Activated CD8-positive, alpha-beta memory T cell treated with anti-CD3 and anti-CD28 coated beads, Interleukin-2, amount 50 U/mL, for 48 hours (primary cell): Measurements from ENCODE around the gene LSR.
A peak's percentile ranks its signal among the peaks of the same experiment; 100 is the strongest.

Source experiments
- DNase-seq: peaks from one replicate; pipeline ENCODE4 v3.0.0-alpha.2; 2020

Gene LSR, protein sequence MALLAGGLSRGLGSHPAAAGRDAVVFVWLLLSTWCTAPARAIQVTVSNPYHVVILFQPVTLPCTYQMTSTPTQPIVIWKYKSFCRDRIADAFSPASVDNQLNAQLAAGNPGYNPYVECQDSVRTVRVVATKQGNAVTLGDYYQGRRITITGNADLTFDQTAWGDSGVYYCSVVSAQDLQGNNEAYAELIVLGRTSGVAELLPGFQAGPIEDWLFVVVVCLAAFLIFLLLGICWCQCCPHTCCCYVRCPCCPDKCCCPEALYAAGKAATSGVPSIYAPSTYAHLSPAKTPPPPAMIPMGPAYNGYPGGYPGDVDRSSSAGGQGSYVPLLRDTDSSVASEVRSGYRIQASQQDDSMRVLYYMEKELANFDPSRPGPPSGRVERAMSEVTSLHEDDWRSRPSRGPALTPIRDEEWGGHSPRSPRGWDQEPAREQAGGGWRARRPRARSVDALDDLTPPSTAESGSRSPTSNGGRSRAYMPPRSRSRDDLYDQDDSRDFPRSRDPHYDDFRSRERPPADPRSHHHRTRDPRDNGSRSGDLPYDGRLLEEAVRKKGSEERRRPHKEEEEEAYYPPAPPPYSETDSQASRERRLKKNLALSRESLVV

DNA sequence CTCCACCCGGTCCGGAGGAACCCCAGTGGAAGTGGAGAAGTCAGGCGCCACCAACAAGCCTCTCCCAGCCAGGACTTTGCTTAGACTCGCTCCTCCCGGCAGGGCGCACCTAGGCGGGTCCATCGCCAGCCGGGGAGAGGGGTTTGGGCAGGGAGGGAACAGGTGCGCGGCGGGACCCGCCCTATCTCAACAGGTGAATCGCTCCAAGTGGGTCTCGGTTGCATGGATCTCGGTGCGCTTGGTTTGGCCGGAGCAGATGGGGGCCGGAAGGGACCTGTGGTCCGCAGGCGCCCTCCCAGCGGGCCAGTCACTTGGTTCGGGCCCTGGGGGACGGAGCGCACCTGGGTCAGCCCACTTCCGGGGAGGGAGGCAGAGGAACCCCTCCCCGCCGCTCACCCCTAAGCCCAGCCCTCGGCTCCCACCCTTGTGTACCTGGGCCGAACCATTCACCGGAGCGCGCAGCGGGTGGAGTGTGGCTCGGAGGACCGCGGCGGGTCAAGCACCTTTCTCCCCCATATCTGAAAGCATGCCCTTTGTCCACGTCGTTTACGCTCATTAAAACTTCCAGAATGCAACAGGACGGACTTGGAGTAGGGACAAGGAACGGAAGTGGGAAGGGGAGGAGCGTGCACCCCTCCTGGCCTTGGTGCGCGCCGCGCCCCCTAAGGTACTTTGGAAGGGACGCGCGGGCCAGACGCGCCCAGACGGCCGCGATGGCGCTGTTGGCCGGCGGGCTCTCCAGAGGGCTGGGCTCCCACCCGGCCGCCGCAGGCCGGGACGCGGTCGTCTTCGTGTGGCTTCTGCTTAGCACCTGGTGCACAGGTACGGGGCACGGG lies at the start of gene LSR:
Gene LSR, plus strand, starts transcription at position 693 of the 836 bp plus-strand sequence. Its CDS starts 21 bp downstream, at position 714.
- peak; percentile 86 for DNase-seq

DNA sequence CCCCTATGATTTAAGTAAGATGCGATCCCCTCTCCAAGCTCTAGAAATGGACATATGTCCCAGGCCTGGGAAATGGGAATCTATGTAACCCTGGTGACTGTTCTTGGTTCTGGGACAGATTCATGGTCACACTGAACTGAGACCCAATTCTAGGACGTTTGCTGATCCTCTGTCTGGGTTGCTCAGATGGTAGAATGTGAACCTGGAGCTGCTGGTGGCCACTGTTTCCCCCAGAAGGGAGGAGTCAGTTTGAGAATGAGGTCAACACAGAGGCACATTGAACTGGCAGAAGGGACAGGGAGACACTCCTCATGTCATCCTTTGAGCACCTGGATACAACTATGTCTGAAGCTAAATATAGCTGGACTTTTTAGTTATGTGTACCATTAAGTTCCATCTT lies 49.3 kb upstream of the LSR start:
- no peak for DNase-seq

DNA sequence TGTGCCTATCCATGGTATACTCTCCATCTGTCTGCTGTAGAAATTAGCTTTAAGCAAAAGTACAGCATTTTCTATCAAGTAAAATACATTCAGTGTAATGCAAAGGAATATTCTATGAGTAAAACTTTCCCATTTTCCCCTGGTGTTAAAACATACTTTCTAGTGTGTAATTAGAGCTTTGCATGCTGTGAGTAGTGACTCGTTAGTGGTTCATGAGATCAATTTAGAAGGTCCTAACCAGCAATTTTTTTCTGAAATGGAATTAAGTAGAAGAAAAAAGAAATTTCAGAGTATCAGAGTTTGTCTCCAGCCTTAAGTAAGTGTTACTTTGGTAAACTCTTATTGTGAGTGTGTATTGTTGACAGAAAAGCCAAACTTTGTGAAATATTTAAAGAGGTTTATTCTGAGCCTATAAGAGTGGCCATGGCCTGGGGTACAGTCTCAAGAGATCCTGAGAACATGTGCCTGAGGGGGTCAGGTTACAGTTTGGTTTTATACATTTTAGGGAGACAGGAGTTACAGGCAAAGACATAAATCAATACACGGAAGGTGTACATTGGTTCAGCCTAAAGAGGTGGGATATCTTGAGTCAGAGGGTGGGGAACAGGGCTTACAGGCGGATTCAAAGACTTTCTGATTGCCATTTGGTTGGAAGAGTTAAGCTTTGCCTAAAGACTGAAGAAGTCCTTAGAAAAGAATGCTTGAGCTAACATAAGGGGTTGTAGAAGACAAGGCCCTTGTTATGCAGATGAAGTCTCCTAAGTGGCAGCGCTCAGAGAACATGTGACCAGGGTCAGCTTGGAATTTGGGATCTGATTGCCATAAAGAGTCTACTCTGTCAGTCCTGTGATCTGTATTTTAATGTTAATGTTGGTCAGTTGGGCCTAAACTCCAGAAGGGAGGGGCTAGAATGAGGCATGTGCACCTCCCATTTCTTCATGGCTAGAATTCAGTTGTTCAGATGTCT lies 45.8 kb upstream of the LSR start:
- DNase-seq: peak; percentile 35

DNA sequence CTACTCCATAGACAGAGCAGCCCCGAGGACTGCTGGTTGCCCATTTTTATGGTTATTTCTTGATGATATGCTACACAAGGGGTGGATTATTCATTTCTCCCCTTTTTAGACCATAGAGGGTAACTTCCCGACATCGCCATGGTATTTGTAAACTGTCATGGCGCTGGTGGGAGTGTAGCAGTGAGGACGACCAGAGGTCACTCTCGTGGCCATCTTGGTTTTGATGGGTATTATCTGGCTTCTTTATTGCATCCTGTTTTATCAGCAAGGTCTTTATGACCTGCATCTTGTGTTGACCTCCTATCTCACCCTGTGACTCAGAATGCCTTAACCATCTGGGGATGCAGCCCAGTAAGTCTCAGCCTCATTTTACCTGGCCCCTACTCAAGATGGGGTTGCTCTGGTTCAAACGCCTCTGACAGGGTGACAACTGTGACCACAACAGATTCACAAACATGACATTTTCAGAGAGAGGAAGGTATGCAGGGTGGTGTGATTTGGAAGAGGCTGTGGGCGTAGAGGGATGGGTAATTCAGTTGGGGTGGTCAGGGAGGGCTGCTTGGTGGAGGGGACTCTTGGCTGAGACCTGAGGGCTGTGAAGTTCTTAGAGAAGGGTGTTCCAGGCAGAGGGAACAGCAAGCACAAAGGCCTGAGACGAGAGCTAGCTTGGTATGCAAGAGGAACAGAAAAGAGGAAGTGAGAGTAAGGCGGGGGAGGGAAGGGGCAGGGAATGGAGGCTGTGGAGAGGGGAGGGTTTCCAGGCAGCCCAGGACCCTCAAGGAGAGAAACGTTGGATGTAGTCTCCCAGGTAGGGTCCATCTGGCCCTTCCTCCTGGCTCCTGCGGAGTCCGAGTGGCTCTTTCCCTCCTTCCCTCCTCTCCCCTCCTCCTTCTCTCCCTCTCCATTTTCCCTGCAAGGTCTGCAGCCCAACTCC lies 43.7 kb upstream of the LSR start:
- DNase-seq: peak; percentile 57

DNA sequence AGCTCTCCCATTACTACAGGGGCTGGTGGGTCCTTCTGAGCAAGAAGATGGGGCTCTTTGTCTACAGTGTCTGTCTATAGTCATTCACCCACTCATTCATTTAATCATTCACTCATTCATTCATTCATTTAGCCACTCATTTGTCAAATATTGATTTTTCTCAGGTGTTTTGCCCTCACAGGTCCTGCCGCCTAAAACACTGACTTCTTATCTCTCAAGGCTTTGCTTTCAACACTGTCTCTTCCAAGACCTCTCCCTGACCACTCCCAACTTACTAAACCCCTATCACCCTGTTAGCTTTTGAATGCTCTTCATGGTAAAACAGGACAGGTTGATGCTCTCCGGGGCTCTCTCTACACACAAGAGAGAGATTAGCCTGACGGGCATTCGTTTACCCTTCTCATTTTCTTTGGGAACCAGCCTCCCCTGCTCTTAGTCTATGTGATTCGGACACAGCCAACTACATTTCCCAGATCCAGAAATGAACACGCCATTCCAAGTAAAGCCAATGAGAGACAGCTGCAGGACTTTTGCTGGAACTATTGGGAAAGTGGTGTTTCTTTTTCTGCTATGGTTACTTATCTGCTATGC lies 43.0 kb upstream of the LSR start:
- peak; percentile 45 for DNase-seq

DNA sequence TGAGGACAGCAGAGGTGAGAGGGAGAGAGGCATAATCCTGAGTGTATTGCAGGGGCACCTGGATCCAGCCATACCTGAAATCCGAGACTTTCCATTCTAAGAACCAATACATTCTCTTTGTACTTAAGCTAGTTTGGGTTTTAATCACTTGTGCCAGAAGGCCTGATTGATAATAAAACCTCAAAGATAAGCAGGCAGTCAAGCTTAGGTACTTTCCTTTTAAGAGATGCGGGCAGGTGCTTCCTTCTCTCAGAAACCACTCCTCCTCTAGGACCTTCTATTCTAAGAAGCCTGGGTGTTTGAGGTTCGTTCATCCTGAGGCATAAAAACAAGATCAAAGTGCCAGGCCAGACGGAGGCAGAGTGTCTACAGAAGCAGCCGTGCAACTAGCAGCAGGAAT lies 42.4 kb upstream of the LSR start:
- peak; percentile 52 for DNase-seq

DNA sequence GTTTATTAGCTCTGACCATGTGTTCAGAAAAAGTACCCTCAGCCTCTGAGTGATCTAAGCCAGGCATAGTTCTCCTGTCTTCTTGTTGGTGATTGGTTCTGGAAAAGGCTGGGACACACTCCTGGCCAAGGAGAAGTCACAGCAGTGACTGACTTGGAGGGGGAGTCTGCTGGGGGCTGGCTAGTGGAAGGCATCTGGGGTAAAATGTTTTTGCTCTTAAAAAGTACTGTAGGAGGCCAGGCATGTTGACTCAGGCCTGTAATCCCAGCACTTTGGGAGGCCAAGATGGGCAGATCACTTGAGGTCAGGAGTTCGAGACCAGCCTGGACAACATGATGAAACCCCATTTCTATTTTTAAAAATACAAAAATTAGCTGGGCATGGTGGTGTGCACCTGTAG lies 41.9 kb upstream of the LSR start:
- peak; percentile 54 for DNase-seq

DNA sequence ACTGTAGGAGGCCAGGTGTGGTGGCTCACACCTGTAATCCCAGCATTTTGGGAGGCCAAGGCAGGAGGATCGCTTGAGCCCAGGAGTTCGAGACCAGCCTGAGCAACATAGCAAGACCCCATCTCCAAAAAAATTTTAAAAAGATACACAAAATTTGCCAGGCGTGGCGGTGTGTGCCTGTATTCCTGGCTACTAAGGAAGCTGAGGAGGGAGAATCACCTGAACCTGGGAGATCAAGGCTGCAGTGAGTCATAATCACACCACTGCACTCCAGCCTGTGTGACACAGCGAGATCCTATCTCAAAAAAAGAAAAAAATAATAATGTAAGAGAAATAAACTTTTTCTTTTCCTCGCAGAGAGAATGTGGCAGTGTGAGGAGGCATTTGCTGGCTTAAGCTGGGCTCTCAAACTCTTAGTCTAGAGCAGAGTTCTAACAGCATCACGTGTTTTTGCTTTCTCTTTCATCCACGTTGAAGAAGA lies 41.4 kb upstream of the LSR start:
- DNase-seq: peak; percentile 53

DNA sequence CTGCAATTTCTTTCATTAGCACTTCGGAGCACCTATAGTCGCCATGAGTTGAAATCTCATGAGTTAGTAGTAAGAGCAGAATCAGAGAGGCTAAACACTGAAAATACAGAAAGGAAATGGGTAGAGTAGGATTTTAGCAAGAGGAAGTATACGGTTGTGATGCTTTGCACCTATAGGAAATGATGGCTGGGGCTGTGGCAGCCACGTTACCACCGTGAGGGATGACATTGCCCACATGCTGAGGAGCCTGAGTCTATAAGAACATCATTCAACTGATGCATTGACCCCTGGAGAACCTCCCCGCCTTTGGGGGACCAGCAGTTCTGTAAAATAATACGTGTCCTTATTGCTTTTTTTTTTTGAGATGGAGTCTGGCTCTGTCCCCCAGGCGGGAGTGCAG lies 40.7 kb upstream of the LSR start:
- DNase-seq: peak; percentile 50

DNA sequence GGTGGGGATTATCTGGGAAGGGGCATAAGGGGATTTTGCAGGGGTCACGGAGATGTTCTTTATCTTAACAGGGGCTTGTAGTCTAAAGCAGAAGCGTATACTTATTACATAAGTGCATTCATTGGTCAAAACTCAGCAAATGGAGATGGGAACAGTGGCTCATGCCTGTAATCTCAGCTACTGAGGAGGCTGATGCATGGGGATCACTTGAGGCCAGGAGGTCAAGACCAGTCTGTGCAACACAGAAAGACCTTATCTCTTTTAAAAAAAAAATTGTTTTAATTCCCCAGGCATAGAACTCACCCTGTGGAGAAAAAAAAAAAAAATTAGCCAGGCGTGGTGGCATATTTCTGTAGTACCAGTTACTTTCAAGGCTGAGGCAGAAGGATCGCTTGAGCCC lies 39.2 kb upstream of the LSR start:
- peak; percentile 32 for DNase-seq

DNA sequence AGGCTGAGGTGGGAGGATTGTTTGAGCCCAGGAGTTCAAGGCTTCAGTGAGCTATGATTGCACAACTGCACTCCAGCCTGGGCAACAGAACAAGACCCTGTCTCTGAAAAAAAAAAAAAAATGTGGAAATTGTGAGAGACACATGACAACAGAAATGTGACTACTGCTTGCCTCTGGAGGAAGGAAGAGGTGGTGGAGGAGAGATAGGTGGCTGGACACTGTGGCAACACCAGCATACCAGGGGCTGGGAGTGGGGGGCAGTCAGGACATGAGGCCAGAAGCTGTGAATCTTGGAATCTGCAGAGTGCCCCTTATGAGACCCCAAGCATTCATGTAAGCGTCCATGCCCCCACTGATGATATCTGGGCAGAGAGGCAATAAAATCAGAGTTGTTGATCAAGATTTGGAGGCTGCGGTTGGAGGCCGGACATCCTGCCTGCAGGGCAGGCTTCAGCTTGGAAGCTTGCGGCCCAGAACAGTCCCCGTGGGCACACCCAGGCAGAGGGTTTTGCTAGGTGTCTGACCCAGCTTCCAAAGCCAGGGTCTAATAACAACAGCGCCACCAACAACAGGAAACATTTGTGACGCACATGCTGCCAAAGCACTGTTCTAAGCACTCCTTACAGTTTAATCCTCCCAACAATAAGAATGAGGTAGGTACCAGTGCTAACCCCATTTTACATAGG lies 37.1 kb upstream of the LSR start:
- DNase-seq: peak; percentile 75

DNA sequence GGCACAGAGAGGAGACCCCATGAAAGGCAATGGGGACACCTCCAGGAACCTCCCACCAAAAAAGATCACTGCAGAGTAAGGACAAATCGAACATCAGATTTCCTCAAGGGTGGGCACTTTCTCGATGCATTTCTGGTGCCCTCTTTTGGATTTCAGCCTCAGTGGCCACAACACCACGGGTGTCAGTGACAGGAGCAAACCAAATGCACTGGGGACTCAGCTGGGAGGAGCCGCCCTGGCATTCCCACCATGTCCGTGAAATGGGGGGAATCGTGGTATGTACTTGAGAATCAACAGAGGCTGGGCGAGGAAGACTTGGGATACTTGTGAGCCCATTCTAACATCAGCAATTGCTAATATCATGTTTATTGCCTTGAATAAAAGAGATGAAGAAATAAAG lies 36.6 kb upstream of the LSR start:
- DNase-seq: peak; percentile 52

DNA sequence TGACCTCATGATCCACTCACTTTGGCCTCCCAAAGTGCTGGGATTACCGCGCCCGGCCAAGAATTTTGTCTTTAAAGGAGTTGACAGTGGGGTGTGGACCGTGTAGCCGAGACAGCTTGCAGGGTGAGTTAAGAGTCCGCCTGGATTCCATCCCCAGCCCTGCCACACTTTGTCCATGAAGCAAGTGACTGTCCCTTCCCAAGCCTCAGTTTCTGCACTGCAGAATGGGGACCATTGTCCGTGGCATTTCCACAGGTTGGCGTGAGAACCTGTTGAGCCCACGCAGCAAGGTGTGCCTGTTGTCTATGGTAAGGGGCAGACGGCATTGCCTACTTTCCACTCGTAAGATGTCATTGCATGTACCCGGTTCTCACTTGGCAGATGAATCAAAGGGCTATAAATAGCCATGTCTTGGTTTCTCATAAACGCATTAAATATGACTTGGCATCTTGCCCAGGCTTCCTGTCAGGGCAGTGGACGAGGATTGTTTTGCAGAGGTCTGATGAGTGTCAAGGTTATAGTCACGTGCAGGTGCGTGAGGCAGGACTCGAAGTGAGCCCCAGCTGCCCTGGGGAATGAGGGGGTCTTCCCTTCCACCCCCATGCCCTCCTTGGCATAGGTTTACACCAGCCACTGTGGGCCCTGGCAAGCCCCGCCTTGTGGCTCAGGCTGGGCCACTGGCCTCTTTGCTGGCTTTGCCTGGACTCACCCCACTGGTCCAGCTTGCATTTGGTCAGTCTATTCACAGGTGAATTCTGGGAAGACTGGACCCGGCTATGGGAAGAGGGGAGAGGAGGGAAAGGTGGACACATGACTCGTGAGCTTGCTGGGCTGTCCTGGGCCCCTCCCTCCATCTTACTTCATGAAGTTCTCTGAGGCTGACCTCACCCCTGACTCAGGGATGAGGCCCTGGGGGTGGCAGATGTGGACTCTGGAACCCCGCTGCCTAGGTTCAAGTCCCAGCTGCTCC lies 34.9 kb upstream of the LSR start:
- DNase-seq: peak; percentile 81

DNA sequence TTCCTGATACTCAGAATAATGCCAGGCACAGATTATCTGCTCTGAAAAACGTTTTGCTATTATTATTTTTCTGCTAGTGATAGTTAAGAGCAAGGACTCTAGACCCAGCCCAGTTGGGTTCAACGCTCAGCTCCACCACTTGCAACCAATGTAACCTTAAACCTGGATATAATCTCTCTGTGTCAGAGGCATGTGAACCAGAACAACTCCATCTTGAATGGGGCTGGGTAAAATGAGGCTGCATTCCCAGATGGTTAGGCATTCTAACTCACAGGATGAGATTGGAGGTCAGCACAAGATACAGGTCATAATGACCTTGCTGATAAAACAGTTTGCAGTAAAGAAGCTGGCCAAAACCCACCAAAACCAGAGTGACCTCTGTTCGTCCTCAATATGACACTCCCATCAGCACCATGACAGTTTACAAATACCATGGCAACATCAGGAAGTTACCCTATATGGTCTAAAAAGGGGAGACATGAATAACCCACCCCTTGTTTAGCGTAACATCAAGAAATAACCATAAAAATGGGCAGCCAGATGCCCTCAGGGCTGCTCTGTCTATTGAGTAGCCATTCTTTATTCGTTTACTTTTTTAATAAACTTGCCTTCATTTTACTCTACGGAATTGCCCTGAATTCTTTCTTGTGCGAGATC lies 33.9 kb upstream of the LSR start:
- no peak for DNase-seq

DNA sequence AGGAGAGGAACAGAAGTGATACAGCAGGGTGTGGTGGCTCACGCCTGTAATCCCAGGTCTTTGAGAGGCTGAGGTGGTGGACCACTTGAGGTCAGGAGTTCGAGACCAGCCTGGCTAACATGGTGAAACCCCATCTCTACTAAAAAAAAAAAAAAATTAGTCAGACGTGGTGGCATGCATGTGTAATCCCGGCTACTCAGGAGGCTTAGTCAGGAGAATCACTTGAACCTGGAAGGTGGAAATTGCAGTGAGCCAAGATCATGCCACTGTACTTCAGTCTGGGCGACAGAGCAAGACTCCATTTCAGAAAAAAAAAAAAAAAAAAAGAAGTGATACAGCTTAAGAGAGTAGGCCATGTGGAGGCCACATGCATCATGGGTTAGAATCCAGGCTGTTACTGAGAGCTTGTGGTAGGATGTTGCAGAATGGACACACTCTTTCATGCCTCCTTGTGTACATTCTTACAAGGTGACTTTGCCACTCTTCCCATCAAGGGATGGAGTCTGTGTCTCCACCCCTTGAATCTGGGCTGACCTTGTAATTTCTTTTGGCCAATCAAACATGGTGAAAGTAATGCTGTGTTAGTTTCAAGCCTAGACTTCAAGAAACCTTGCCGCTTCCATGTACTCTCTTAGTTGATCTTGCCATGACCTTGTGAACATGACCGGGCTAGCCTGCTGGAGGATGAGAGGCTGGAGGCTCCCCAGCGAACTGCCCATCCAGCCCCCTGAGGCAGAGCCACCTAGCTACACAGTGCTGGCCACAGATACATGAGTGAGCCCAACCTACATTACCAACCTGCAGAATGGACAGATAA lies 32.6 kb upstream of the LSR start:
- no peak for DNase-seq

DNA sequence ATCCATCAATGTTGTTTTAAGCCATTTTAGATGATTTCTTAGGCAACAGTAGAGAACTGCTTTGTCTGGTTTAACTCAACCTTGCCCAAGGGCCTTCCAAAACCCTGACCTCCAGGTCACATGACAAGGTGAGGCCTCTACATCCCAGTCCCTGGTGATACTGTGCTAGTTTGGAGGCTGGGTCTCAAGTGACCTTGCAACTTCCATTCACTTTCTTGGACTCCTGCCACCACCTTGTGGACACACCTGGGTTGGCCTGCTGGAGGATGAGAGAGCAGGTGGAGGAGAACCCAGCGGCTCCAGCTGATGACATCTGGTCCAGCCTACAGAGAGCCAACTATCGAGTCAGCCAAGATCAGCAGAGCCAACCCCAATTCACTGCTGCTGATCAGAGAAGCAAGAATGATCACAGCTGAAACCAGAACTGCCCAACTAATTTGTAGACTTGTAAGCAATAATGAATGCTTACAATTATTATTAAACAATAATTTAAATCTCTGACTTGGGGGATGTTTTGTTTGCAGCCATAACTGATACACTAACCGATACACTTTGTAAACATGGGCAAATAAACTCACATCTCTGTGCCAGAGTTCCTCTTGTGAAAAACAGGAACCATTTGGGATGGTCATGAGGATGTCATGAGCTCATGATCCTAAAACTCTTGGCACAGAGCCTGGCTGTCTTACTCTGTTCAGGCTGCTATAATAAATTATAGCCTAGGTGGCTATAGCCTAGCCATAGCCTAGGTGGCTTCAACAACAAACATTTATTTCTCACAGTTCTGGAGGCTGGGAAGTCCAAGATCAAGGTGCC lies 31.8 kb upstream of the LSR start:
- no peak for DNase-seq

DNA sequence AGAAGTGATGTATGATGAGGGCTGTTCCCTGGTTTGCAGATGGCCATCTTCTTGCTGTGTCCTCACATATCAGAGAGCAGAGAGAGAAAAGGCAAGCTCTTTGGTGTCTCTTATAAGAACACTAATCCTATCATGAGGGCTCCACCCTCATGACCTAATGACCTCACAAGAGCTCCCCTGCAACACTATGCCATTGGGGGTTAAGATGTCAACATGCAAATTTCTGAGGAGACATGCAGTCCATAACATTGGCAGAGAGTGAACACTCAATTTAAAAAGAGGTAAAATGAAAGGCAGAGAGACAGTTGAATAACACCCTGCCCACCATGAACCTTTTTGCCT lies 31.2 kb upstream of the LSR start:
- no peak for DNase-seq
